Keratinocyte (primary cell): ENCODE measurements around the gene FBXL14.

Source experiments
- EZH2 ChIP-seq: IDR thresholded peaks from one replicate; pipeline ENCODE4 v1.6.1; 2012; ENCODE audit warnings: inconsistent platforms, mild to moderate bottlenecking, low read length, moderate library complexity
- TF ChIP-seq, protein P1 (sequence below), 3 experiments: IDR thresholded peaks in 1 of 3; conservative IDR thresholded peaks in 1 of 3; optimal IDR thresholded peaks in 1 of 3; 2 replicates in 2 of 3; 3 replicates in 1 of 3; pipeline versions ENCODE3 to v1.5.1; 2011; ENCODE audit warnings: low read length in 3 of 3, mild to moderate bottlenecking in 3 of 3, moderate library complexity in 2 of 3, control low read depth in 1 of 3, inconsistent platforms in 1 of 3; ENCODE audit not compliant: insufficient read depth in 2 of 3; ENCODE audit errors: extremely low read depth in 1 of 3

DNA sequence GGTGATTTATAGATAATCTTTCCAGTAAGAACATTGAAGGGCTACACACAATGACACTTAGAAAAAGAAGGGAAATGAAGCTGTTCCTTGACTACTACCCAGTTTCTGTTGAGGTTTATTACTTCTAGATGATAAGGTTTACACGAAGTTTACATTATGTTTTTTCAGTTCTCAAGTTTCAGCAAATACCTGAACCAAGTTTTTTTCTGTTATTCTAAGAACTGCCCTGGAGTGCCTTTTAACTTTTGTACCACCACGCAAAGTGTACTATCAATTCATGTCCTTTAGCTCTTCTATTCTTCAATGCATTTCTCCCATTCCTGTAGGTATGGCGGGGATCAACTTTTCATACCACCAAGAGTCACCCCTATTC, 5.8 kb downstream of the FBXL14 start:
- TF ChIP-seq, protein P1, sequence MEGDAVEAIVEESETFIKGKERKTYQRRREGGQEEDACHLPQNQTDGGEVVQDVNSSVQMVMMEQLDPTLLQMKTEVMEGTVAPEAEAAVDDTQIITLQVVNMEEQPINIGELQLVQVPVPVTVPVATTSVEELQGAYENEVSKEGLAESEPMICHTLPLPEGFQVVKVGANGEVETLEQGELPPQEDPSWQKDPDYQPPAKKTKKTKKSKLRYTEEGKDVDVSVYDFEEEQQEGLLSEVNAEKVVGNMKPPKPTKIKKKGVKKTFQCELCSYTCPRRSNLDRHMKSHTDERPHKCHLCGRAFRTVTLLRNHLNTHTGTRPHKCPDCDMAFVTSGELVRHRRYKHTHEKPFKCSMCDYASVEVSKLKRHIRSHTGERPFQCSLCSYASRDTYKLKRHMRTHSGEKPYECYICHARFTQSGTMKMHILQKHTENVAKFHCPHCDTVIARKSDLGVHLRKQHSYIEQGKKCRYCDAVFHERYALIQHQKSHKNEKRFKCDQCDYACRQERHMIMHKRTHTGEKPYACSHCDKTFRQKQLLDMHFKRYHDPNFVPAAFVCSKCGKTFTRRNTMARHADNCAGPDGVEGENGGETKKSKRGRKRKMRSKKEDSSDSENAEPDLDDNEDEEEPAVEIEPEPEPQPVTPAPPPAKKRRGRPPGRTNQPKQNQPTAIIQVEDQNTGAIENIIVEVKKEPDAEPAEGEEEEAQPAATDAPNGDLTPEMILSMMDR (optimal IDR thresholded peaks at IDR 0.05 in 1 of 3, IDR thresholded peaks at IDR 0.05 in 1 of 3, conservative IDR thresholded peaks at IDR 0.05 in 1 of 3; ENCODE audit: extremely low read depth in 1 of 3, insufficient read depth in 2 of 3, low read length in 3 of 3) = no peak
- no peak for TF ChIP-seq EZH2
